ENCODE measurements around the gene TSHZ2. TPM values are rescaled to one million over a fixed set of nuclear protein-coding genes. Genes with fewer than 3 reads are reported as not detected.

TSHZ2 gene
- total and polyA plus RNA-seq, 7 donors = 1.2 to 32.7 (median 14.0) TPM

- no peaks in the 10 kb centered on the region for H3K4me1 ChIP-seq
- H3K4me3 ChIP-seq = no peak overlapping the region
- no peaks in the 10 kb centered on the region for H3K27me3 ChIP-seq
- H3K27ac ChIP-seq = no peak overlapping the region
- intact Hi-C loops (cut with DNase I) = no loop called here
- WGBS, 2 donors = 87 to 94% methylated on average over 9 of the region's 9 CpGs
- TF ChIP-seq POLR2A (IDR thresholded peaks at IDR 0.05) = no peak
- no peak for TF ChIP-seq EP300 (IDR thresholded peaks at IDR 0.05)
- TF ChIP-seq CTCF (IDR thresholded peaks at IDR 0.05) = no peak
- TF ChIP-seq POLR2AphosphoS5 (IDR thresholded peaks at IDR 0.05) = no peak
- no peak for DNase-seq
- no peaks in the 10 kb centered on the region for H3K9me3 ChIP-seq
- no peaks in the 10 kb centered on the region for H3K36me3 ChIP-seq
Observed at GRCh38 chr20:53510262-53510661, 538.1 kb downstream of the TSHZ2 start.

GRCh38 chr20:53510704-53511103 is 538.5 kb downstream of the TSHZ2 start:
- H3K27me3 ChIP-seq = no peaks in the 10 kb centered on the region
- H3K4me1 ChIP-seq = no peaks in the 10 kb centered on the region
- intact Hi-C loops (cut with DNase I) = no loop called here
- H3K27ac ChIP-seq = no peak overlapping the region
- H3K9me3 ChIP-seq = no peaks in the 10 kb centered on the region
- no peak for TF ChIP-seq CTCF (IDR thresholded peaks at IDR 0.05)
- no peak for TF ChIP-seq POLR2AphosphoS5 (IDR thresholded peaks at IDR 0.05)
- no peak for TF ChIP-seq EP300 (IDR thresholded peaks at IDR 0.05)
- TF ChIP-seq POLR2A (IDR thresholded peaks at IDR 0.05) = no peak
- H3K36me3 ChIP-seq = no peaks in the 10 kb centered on the region
- DNase-seq = no peak
- 91 to 93% methylated on average over 8 of the region's 8 CpGs for WGBS, 2 donors
- no peak overlapping the region for H3K4me3 ChIP-seq

- intact Hi-C loops (cut with DNase I) = no loop called here
- Histone ChIP-seq H3K4me1 (no peaks in the 10 kb centered on the region), H3K36me3 (no peaks in the 10 kb centered on the region), H3K27me3 (no peaks in the 10 kb centered on the region), H3K9me3 (no peaks in the 10 kb centered on the region), H3K27ac (no peak overlapping the region), H3K4me3 (no peak overlapping the region)
- TF ChIP-seq POLR2A (IDR thresholded peaks at IDR 0.05) (no peak), POLR2AphosphoS5 (IDR thresholded peaks at IDR 0.05) (no peak), CTCF (IDR thresholded peaks at IDR 0.05) (no peak)
- WGBS, 2 donors = 91% methylated on average over 9 of the region's 9 CpGs
- DNase-seq = no peak
Observed at GRCh38 chr20:53512076-53512475, 539.9 kb downstream of the TSHZ2 start.

- H3K4me3 ChIP-seq = no peak overlapping the region
- H3K36me3 ChIP-seq = no peaks in the 10 kb centered on the region
- H3K27me3 ChIP-seq = no peaks in the 10 kb centered on the region
- DNase-seq = no peak
- no peak overlapping the region for H3K27ac ChIP-seq
- WGBS, 2 donors = 13 to 57% methylated on average over 2 of the region's 2 CpGs
- TF ChIP-seq POLR2AphosphoS5 (IDR thresholded peaks at IDR 0.05) (no peak), CTCF (IDR thresholded peaks at IDR 0.05) (no peak), POLR2A (IDR thresholded peaks at IDR 0.05) (no peak)
- H3K9me3 ChIP-seq = no peaks in the 10 kb centered on the region
- intact Hi-C loops (cut with DNase I) = no loop called here
- H3K4me1 ChIP-seq = no peaks in the 10 kb centered on the region
Observed at GRCh38 chr20:53513168-53513488, 541.0 kb downstream of the TSHZ2 start.

- WGBS, 2 donors = 27 to 72% methylated on average over 18 of the region's 18 CpGs
- H3K36me3 ChIP-seq = no peaks in the 10 kb centered on the region
- no peaks in the 10 kb centered on the region for H3K9me3 ChIP-seq
- no peak overlapping the region for H3K4me3 ChIP-seq
- no peaks in the 10 kb centered on the region for H3K27me3 ChIP-seq
- TF ChIP-seq CTCF (IDR thresholded peaks at IDR 0.05) (no peak), POLR2AphosphoS5 (IDR thresholded peaks at IDR 0.05) (no peak), POLR2A (IDR thresholded peaks at IDR 0.05) (no peak), EP300 (IDR thresholded peaks at IDR 0.05) (no peak)
- H3K27ac ChIP-seq = no peak overlapping the region
- intact Hi-C loops (cut with DNase I) = no loop called here
- no peaks in the 10 kb centered on the region for H3K4me1 ChIP-seq
- DNase-seq = no peak
Observed at GRCh38 chr20:53513489-53514298, 541.5 kb downstream of the TSHZ2 start.
